Stimulated activated CD8-positive, alpha-beta memory T cell treated with anti-CD3 and anti-CD28 coated beads, Interleukin-15, amount 100 ng/mL, for 24 hours (primary cell): ENCODE results near the gene SPOCD1.
A peak's percentile ranks its signal among the peaks of the same experiment; 100 is the strongest.

Experiments used
- DNase-seq: peaks from one replicate; pipeline ENCODE4 v3.0.0-alpha.2; 2020; ENCODE audit warnings: low read depth

The SPOCD1 gene

GRCh38 chr1:31799895-31800673 lies 15.7 kb downstream of the SPOCD1 start:
- no peak for DNase-seq

GRCh38 chr1:31799196-31799894 lies 16.5 kb downstream of the SPOCD1 start:
- no peak for DNase-seq

GRCh38 chr1:31798433-31799195 lies 17.2 kb downstream of the SPOCD1 start:
- no peak for DNase-seq

- no peak for DNase-seq
Measured at GRCh38 chr1:31798086-31798432, 17.8 kb downstream of the SPOCD1 start.

- DNase-seq: no peak
Measured at GRCh38 chr1:31797216-31797615, 18.6 kb downstream of the SPOCD1 start.

GRCh38 chr1:31796707-31797106 lies 19.1 kb downstream of the SPOCD1 start:
- DNase-seq: no peak

GRCh38 chr1:31795801-31796621 lies 19.8 kb downstream of the SPOCD1 start:
- no peak for DNase-seq

GRCh38 chr1:31795096-31795675 lies 20.6 kb downstream of the SPOCD1 start:
- DNase-seq: no peak

GRCh38 chr1:31793586-31794285 lies 22.1 kb downstream of the SPOCD1 start:
- DNase-seq: no peak

GRCh38 chr1:31793086-31793485 lies 22.7 kb downstream of the SPOCD1 start:
- DNase-seq: no peak

- no peak for DNase-seq
Measured at GRCh38 chr1:31792541-31792940, 23.3 kb downstream of the SPOCD1 start.

GRCh38 chr1:31792116-31792515 lies 23.7 kb downstream of the SPOCD1 start:
- no peak for DNase-seq

GRCh38 chr1:31791131-31791858 lies 24.5 kb downstream of the SPOCD1 start:
- no peak for DNase-seq

GRCh38 chr1:31790641-31791091 lies 25.2 kb downstream of the SPOCD1 start:
- no peak for DNase-seq

- no peak for DNase-seq
Measured at GRCh38 chr1:31790140-31790539, 25.7 kb downstream of the SPOCD1 start.

- DNase-seq: peak; percentile 91
Measured at GRCh38 chr1:31789259-31790065, 26.4 kb downstream of the SPOCD1 start.

GRCh38 chr1:31788825-31789256 lies 27.0 kb downstream of the SPOCD1 start:
- DNase-seq: no peak

- peak; percentile 84 for DNase-seq
Measured at GRCh38 chr1:31788138-31788824, 27.5 kb downstream of the SPOCD1 start.

GRCh38 chr1:31787786-31788137 lies 28.1 kb downstream of the SPOCD1 start:
- no peak for DNase-seq
